ENCODE measurements around the gene ZNF254.

- TF ChIP-seq CTCF (conservative IDR thresholded peaks at IDR 0.05 in 1 of 2, IDR thresholded peaks at IDR 0.05 in 1 of 2; ENCODE audit: extremely low read depth in 1 of 2, insufficient read depth in 1 of 2, low read depth in 1 of 2, low read length in 2 of 2) (no peak), EZH2 (IDR thresholded peaks at IDR 0.05; ENCODE audit: borderline replicate concordance, low read length) (no peak)
Measured at GRCh38 chr19:24078680-24079079, 8.3 kb upstream of the ZNF254 start.
